NCI-H2107 treated with DMSO at 0.1 percent for 48 hours (cell line): ENCODE data around the gene GOLGA6L22.
"Not testable (repeated sequence)": the region's sequence is repeated elsewhere in the genome, so short reads cannot be mapped to it uniquely, and the experiment has no call there.

ENCODE experiments used
- DNase-seq: peaks from one replicate; lab custom pipeline; 2025; ENCODE audit not compliant: unreplicated experiment; lab: John Stamatoyannopoulos, UW

GOLGA6L22 gene, protein sequence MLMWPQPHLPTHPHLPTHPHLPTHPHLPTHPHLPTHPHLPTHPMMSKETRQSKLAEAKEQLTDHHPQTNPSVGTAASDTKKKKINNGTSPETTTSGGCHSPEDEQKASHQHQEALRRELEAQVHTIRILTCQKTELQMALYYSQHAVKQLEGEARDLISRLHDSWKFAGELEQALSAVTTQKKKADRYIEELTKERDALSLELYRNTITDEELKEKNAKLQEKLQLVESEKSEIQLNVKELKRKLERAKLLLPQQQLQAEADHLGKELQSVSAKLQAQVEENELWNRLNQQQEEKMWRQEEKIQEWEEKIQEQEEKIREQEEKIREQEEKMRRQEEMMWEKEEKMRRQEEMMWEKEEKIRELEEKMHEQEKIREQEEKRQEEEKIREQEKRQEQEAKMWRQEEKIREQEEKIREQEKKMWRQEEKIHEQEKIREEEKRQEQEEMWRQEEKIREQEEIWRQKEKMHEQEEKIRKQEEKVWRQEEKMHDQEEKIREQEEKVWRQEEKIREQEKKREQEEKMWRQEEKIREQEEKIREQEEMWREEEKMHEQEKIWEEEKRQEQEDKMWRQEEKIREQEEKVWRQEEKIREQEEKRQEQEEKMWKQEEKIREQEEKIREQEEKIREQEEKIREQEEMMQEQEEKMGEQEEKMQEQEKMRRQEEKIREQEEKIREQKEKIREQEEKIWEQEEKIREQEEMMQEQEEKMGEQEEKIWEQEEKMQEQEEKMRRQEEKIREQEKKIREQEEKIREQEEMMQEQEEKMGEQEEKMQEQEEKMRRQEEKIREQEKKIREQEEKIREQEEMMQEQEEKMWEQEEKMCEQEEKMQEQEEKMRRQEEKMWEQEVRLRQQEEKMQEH

DNA sequence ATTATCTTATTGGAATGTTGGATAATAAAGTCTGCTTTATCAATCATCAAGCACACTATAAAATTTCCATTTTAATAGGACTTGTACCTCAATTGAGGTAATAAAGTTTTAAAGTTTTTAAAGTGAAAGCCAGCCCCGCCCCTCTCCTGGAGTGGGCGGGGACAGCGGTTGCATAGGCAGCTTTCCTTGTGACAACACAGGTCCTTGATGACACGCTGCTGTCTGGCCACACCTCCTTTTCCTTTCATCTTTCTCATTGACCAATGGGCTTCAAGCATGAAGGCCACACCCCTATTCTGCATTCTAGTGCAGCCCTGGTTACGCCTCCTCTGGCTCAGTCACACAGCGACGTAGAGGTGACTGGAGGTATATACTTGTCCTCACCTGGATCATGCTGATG lies at the start of gene GOLGA6L22:
Gene GOLGA6L22, plus strand, starts transcription at position 301 of the 400 bp plus-strand sequence. Its CDS starts 91 bp downstream, at position 392.
- not testable (repeated sequence) for DNase-seq

DNA sequence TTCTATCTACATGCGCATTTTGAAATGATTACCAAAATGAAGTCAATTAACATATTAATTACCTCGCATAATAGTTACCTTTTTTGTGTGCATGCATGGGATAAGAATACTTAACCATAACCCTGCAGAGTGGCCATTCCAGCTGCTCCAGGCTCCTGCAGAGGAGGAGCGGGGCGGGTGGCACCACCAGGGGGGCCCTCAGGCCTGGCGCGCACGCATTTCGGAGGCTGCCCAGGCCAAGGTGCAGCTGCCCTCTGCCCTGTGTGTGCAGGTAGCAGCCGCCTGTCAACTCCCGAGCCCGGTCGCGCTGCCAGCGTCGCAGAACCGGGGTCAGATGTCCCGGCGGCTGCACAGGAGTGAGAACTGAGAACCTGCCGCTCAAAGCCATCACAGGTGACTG lies 41.4 kb upstream of the GOLGA6L22 start:
- DNase-seq: not testable (repeated sequence)

- not testable (repeated sequence) for DNase-seq
These were observed 40.9 kb upstream of the GOLGA6L22 start for GRCh38 chr15:22417795-22418194.

DNA sequence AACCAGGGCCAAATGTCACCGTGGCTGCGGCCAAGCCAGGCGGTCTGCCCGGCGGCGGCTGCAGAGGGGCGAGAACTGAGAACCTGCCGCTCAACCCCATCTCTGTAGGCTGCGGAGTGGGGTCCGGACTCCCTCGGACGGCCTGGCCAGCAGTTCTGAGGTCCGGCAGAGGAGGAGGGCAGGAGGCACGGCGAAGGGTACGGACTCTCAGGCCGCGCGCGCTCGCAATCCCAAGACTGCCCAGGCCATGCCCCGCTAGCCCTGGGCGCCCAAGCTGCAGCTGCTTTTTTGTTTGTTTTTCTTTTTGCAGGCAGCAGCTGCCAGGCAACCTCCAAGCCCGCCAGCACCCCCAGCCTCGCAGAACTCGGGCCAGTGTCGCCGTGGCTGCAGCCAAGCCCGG lies 40.5 kb upstream of the GOLGA6L22 start:
- not testable (repeated sequence) for DNase-seq

GRCh38 chr15:22418666-22419065 lies 40.0 kb upstream of the GOLGA6L22 start:
- not testable (repeated sequence) for DNase-seq

GRCh38 chr15:22420340-22420739 lies 38.4 kb upstream of the GOLGA6L22 start:
- not testable (repeated sequence) for DNase-seq

DNA sequence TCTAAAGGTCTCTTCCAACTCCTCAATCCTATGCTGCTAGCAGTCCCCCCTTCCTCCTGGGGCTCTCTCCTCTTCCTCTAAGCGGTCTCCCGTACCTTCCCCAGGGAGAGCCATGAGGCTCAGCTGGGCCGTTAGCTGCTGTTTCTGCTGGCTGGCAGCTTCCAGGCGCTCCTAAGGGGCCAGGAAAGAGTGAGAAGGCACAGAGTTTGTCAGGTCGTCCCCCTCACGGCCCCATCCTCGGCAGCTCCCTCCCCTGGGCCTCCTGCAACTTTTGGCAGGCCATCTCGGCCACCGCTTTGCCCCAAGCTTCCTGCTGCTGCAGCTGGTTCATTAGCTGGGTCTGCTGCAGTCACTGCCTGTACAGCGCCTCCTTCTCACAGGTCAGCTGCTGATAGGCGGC lies 29.3 kb upstream of the GOLGA6L22 start:
- not testable (repeated sequence) for DNase-seq

GRCh38 chr15:22431687-22432086 lies 27.0 kb upstream of the GOLGA6L22 start:
- not testable (repeated sequence) for DNase-seq

DNA sequence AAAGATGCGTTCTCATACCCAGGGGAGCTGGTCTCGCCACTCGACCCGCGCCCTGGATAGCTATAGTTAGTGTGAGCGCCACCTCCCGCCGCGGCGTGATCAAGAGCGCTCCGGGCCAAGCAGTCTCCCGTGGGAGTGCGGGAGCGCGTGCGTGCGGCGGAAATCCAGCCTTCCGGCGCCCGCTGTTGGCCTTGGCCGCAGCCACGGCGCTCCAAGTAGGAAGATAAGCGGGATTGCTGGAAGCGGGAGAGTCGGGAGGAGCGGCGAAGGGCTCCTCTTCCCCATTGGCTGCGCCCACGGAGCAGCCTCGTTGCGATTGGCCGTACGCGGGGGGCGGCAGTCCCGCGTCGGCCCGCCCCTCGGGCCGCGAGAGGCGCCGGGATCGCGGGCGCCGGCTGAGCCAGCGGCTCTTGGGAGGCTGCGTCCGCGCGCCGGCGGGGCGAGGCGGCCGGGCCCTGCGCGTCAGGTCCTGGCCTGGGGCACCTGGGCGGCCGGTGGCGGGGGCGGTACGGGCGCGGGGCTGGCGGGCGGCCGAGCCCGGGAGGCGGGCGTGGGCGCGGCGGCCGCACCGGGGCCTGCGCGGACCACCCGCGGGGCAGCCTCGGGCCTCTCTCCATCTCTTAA lies 35.9 kb downstream of the GOLGA6L22 start:
- DNase-seq: not testable (repeated sequence)

DNA sequence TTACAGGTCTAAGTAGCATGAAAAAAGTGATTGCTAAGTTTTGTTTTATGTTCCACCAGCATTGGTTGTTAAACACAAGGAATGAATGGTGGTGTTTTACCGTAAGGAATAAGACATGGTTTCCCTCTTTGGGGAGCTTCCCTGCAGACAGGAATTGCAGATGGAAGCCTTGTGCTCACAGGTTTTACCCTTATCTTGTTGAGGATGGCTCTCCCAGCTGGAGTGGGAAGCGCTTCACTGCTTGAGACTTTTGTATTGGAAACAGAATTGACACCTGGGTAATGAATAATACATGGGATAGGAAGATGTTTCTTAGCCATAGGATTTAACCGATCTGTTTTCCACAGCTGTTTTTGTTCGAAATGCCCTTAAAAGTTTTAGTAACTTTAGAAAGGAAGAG lies 38.5 kb downstream of the GOLGA6L22 start:
- not testable (repeated sequence) for DNase-seq

DNA sequence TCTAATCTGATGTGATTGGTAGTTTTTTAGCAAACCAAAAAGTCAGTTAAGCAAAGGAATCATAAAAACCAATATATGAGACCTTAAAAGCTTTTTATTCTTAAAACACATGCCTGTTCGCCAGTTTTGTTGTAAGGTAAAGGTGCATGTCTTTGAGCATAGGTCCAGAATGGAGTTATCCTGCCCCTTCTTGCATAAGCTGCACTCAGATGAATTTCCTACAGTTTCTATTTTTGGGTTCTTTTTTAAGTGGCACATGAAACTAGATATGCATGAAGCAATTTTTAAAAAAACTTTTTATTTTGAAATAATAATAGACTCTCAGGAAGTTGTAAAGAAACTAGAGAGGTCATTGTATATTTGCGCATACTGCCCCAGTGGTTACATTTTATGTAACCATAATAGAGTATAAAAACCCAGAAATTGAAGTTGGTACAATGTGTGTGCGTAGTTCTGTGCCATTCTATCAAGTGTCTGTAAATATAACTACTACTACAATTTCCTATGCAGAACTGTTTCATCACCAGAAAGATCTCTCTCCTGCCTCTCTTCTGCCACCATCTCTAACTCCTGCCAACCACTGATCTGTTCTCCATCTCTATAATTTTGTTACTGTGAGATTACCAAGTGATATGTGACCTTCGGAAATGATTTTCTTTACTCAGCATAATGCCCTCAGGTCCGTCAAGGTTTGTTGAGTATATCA lies 39.7 kb downstream of the GOLGA6L22 start:
- not testable (repeated sequence) for DNase-seq

DNA sequence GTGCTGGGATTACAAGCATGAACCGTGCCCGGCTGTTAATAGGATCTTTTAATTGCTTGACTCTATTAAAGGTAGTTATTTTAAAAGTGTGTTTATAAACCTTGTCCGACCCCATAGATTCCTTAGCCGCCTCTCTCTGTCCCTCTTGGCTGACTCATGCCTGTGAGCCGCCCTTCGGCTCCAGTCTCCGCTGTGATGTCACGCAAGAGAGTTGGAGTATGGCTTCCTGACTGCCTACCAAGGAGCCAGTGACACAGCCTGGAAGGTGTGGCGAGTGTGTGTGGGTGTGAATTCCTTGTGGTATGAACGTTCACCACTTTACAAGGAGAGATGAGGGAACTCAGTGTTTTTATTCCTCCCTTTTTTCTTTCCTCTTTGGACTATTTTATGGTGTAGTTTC lies 43.6 kb downstream of the GOLGA6L22 start:
- not testable (repeated sequence) for DNase-seq

GRCh38 chr15:22506959-22507358 lies 48.3 kb downstream of the GOLGA6L22 start:
- DNase-seq: not testable (repeated sequence)

GRCh38 chr15:22516140-22516539 lies 57.4 kb downstream of the GOLGA6L22 start:
- DNase-seq: not testable (repeated sequence)
